NCI-H146 treated with DMSO at 0.1 percent for 48 hours (cell line): ENCODE measurements around the gene AMOTL2.

Experiments
- DNase-seq: peaks from one replicate; lab custom pipeline; 2025; ENCODE audit not compliant: unreplicated experiment; lab: John Stamatoyannopoulos, UW

Gene AMOTL2

GRCh38 chr3:134353831-134354611, 20.2 kb downstream of the AMOTL2 start:
- no peak for DNase-seq

DNA sequence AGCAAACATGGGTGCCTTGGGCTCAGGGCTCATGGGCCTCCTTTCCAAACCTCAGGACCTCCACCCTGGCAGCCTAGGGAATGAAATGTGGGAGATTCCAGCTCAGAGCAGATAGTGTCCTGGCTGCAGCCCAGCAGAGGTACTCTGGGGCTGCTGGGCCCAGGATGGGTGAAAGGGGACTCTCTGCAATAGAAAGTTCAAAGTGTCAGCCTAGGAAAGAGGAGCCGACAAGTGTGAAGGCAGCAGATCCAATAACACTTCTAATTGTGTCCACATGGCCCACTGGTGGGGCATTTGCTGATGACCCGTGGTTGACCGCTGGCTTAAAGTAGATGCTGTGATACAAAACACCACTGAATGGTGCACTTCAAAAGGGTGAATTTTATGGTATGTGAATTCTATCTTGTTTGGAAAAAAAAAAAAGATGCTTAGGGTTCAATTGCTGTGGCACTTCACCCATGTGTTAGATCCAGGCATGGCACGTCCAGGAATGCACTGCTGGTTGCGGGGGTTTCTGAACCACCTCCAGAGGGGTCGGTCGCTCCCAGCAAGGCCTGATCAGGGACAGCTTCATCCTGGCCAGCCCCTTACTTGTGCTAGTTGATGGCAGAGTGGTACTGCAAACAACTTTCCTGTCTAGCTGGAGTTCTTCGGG, 20.9 kb downstream of the AMOTL2 start:
- no peak for DNase-seq

DNA sequence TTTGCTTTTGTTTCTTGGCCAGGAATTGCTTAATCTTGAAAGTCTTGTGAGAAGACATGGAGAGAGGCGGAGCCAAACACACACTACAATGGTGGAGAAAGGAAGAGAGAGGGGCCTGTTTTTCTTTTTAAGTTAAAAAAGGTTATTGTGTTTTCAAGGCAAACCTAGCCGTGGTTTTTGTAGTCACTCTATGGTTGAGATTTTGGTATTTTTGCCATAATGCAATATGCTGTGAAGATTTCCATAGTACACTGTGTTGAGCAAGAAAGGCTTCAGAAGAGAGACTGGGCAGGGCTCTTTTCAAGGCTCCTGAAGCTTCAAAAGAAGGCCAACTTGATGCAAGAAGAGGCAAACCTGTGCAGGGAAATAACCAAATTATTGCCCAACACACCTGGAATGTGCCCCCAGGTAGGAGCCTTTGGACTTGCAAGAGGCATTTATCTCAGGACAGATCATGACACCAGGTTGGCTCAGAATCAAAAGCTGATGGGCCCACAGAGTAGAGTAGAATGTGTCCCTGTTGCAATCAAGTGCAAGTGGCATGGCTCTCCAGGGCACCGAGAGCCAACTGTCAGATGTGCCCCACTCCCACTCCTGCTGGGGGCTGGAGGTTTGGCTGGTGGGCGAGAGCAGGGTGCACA, 22.1 kb downstream of the AMOTL2 start:
- DNase-seq, result no peak

DNA sequence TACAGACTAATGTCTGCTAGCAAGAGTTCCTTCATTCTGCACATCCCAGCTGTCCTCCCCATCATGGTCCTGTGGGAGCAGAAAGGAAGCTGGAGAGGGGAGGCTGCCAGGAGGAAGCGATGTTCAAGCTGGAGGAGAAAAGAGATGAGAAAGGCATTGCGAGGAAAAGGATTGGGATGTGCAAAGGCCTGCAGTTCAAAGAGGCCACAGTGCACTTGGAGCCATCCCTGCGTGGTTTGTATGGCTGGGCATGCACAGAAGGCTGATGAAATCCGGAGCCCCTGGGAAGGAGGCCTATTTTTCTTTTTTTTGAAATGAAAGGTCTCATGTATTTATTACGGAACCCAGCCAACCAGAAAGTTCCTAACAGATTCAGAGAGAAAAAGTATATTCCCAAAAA, 22.8 kb downstream of the AMOTL2 start:
- DNase-seq, result no peak

- no peak for DNase-seq
Observed at GRCh38 chr3:134350861-134351311, 23.4 kb downstream of the AMOTL2 start.

- DNase-seq, result no peak
Observed at GRCh38 chr3:134350266-134350665, 24.0 kb downstream of the AMOTL2 start.

GRCh38 chr3:134348524-134348923, 25.7 kb downstream of the AMOTL2 start:
- DNase-seq, result no peak

GRCh38 chr3:134347551-134347950, 26.7 kb downstream of the AMOTL2 start:
- DNase-seq, result no peak

DNA sequence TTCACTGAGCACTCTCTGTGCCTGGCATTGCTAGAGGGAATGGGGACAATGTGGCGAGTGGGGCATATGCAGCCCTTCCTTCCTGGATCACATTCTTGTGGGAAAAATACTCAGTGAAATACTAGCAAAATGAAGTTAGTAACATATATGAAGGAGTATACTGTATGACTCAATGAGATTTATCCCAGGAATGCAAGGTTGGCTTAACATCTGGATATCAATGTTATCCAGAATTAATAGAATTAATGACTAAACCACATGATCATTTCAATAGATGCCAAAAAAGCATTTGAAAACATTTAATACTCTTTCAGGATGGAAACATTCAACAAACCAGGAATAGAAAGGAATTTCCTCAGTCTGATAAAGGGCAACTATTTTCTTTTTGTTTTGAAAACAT, 27.5 kb downstream of the AMOTL2 start:
- no peak for DNase-seq

GRCh38 chr3:134345202-134345601, 29.0 kb downstream of the AMOTL2 start:
- DNase-seq, result no peak

- no peak for DNase-seq
Observed at GRCh38 chr3:134344560-134344959, 29.7 kb downstream of the AMOTL2 start.

- no peak for DNase-seq
Observed at GRCh38 chr3:134342259-134342658, 32.0 kb downstream of the AMOTL2 start.

DNA sequence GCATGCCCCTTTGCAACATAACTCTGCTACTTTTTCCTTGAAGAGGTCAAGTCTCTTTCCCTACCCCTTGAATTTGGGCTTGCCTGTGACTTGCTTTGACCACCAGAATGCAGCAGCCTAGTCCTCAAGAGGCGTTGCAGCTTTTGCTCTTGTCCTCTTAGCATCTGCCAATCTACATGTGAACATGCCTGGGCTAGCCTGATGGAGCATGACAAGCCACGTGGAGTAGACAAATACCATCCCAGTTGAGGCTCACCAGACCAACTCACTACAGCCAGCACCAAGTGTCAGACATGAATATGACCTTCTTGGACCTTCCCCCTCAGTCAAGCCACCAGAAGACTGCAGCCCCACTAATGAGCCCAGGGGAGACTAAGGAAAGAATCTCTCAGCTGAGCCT, 32.9 kb downstream of the AMOTL2 start:
- no peak for DNase-seq

- no peak for DNase-seq
Observed at GRCh38 chr3:134340982-134341365, 33.3 kb downstream of the AMOTL2 start.

DNA sequence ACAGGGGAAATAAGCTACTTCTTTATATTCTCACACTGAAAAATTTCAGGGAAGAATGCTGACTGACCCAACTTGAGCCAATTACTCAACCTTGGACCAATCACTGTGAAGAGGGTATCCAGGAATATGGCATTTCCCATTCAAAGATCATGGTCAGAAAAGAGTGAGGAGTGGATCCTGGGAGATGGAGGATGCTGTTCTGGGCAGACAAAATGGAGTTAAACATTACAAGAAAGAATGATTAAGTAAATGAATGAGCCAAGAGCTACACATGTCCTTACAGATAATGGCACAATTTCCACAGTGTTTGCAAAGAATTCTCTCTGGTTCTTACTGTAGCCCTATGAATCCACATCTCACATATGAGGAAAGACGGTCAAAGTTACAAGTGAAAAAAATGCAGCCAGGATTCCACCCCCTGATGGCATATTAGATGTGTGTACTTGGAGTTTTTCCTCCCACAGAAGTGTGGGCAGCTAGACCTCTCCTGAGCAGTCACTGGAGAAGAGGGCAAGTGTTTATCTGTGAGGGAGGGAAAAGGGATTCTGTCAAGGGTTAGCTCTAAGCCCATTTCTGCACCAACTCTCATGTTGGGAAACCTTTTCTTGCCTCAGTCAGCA, 33.8 kb downstream of the AMOTL2 start:
- no peak for DNase-seq

GRCh38 chr3:134339913-134340312, 34.3 kb downstream of the AMOTL2 start:
- no peak for DNase-seq

- DNase-seq, result no peak
Observed at GRCh38 chr3:134339331-134339730, 34.9 kb downstream of the AMOTL2 start.

- DNase-seq, result peak; percentile 44
Observed at GRCh38 chr3:134338516-134339261, 35.6 kb downstream of the AMOTL2 start.

DNA sequence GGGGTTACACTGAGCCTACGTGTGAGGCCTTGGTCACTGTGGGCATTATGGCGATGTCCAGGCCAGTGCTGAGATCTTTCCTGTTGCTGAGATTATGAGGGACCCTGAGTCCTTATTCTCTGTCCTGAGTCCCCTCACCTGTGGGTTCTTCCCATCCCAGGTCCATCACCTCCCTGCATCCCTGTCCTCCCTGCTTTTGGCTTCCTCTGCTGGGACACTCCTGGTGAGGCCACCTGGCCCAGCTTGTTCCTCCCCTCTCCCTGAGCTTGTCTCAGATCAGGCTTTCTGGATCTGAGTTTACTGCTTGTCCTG, 36.1 kb downstream of the AMOTL2 start:
- no peak for DNase-seq

- DNase-seq, result no peak
Observed at GRCh38 chr3:134337511-134338200, 36.6 kb downstream of the AMOTL2 start.

- no peak for DNase-seq
Observed at GRCh38 chr3:134337071-134337482, 37.2 kb downstream of the AMOTL2 start.
